ENCODE measurements around the gene FAM240A.

GRCh38 chr3:46565077-46565476, 47.2 kb upstream of the FAM240A start:
- TF ChIP-seq CTCF (conservative IDR thresholded peaks at IDR 0.05; ENCODE audit: low read depth, low read length) = no peak
- TF ChIP-seq EZH2 (IDR thresholded peaks at IDR 0.05; ENCODE audit: borderline replicate concordance, low read depth, low read length, poor library complexity, severe bottlenecking) = no peak

All from A673 (cell line).